Kidney capillary endothelial cell (primary cell): ENCODE results near the gene CCDC188.

ENCODE experiments used
- DNase-seq: peaks from one replicate; pipeline ENCODE4 v3.0.0-alpha.2; 2018; ENCODE audit warnings: low spot score

Gene CCDC188

DNA sequence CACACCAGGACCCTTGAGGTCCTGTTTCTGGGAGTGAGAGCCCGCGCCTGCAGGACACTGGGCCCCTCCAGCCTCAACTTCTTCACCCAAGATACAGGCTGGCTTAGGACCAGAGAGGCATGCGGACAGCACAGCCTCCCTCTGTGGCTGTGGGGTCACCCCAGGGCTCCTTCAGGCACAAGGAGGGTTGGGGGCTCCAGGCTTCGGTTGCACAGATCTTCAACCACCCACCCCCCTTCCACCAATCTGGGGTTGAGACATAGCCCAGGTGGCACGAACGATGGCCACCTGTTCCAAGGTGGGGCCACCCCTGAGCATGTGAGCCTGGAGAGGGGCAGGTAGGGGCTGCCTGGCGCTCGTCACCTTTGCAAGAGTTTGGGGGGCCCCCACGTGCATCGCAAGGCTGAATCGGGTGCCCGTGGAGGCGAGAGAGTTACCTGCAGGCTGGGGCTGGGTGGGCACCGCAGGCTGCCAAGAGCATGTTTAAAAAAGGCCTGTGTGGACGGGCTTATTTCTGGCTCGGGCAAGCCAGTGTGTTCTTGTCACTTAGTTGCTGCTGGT, 18.1 kb downstream of the CCDC188 start:
- DNase-seq: no peak

DNA sequence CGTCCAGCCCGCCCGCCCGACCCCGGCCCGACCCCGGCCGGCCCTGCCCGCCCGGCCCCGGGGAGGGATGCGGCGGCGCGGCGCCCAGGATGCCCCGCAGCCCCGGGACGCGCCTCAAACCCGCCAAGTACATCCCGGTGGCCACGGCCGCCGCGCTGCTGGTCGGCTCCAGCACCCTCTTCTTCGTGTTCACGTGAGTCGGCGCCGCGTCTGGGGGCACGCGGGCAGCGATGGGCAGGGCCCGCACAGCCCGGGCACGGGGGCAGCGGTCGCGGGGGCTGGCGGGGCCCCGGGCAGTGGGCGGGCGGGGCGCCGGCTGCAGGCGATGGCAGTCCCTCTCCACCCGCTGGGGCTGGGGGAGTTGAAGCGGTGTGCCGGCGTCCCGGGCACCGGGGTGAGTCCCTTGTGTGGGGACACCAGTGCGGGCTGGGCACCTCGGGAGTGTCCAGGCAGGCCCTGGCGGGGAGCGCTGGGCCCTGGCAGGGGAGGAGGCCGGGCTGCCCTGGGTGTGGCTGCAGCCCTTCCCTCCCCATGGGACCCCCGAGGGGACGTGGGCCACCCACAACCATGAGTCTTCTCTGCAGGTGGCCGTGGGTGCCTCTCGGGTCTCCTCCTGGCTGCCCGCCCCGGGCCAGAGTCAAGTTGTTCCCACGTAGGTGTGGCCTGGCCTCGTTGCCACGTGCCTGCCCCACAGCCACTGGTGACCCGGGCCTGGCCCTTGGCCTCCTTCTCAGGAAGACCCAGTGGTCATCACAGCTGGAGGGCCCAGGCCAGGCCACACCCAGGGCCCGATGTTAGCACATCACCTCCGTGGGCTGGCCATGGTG, 18.8 kb downstream of the CCDC188 start:
- DNase-seq: no peak

DNA sequence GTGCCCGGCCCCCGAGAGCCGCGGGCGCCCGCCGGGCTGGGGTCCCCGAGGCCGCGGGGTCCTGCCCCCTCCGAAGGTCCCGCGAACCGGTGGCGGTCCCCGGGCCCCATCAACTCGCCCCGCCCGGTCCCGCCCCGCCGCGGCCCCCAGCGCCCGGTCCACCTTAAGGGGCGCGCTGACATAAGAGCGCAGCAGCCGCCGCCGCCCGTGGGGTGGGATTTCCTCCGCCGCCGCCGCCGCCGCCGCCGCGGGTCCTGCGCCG, 19.3 kb downstream of the CCDC188 start, which contains the start of gene ZDHHC8:
Gene ZDHHC8, plus strand, starts transcription at position 208 of the 262 bp plus-strand sequence. CDS start 144 bp downstream, outside the sequence.
- no peak for DNase-seq

DNA sequence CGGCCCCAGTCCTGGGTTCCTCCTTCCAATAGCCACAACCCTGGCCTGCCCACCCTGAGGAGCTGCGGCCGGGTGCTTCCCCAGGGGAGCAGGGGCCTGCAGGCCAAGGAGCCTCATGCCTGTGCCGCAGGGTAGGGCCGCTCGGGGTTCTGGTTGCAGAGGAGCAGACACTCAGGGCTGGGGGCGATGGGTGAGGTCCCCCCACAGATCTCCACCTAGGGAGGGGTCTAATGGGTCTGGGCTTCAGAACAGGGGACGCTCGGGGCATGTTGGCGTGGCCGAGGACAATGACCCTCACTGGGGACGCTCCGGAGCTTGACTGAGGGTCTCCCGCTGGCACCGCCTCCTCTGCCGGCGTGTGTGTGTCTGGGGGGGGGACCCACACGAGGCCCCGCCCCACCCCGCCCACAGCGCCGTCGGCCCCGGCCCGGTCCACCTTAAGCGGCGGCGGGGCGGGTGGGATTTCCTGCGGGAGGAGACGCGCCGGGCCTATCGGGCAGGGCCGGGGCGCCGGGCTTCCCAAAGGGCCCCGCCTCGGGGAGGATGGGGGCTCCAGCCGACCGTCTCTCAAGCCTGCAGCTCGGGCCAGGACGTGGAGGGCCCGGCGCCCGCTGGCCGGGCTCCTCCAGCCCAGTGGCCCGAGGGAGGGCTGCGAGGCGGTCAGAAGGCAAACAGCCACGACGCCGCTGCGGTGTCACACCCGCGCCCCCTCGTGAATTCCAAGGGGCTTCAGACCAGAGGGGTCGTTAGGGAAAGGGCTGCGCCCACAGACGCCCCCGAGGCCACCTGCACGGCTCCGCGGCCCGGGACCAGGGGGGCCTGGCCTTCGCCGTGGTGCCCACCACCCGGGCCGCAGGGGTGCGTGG, 19.9 kb downstream of the CCDC188 start:
- DNase-seq: peak; percentile 55

DNA sequence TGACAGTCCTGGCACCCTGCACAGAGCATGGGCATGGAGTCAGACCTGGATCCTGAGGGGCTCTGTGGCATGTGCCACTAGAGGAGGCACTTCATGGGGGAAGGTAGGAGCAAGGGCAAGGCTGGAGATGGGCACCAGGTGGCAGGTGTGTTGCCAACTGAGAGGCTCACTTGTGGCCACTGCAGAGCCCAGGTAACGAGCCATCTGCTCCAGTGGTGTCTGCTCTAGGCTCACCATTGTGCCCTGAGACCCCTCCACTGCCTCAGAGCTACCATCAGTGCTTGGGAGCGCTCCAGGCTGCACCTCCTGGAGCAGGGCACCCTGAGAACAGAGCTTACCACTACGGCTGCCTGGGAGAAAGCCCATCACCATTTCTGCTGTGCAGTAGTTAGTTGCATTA, 20.5 kb downstream of the CCDC188 start:
- DNase-seq: no peak

DNA sequence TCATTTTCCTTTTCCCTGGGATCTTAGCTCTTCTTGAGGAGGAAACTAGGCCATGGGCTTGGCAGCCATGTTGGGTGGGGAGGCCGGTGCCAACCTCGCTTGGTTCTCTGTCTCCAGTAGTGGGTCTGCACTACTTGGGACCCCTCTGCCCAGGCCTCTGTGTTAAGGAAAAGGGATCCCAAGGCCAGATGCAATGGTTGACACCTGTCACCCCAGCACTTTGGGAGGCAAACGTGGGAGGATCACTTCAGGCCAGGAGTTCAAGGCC, 21.2 kb downstream of the CCDC188 start:
- no peak for DNase-seq

DNA sequence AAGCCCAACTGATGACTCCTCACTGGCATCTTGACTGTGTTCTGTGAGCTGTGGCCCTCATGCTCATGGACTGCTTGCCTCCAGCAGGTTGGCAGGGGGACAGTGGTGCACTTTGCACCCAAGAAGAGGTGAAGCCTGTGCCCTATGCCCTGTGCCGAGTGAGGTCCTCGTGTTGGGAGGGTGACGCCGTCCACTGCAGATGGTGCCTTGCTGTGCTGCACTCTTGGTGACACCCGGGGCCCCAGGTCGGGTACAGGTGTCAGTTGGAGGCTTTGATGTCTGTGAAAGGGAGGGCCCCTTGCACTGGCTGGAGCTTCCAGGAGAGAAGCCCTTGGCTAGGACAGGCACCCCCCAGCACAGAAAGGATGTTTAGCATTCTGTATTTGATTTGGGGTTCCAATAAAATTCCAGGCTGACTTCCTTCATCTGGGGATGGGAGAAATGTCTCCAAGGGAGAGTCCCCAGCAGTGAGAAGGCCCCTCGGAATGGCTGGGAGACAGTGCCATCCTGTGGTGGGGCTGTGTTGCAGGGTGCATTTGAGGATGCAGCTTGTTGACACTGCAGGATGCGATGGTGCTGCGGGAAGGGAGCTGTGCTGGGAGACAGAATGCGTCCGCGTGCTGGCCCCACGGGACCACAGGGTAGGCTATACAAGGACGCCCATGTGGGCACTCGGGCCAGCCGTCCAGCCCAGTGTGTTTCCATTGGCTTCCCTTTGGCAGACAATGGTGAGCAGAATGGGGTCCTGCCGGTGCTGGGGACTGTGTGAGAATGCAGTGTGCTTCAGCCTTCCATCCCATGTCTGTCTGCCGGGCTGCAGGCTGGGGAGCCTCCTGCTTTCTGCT, 21.7 kb downstream of the CCDC188 start:
- peak; percentile 36 for DNase-seq

DNA sequence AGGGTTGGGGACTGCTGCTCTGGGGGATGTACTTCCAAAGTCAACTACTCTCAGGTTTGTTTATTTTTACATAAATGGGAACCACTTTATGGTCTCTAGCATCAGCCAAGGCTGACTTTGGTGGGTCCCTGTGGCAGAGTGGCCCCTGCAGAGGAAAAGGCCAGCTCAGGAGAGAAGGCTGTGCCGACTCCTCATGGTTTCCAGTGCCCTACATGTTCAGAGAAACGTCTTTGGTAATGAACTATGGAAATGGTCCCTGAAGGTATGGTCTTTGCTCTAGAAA, 22.3 kb downstream of the CCDC188 start:
- DNase-seq: no peak

DNA sequence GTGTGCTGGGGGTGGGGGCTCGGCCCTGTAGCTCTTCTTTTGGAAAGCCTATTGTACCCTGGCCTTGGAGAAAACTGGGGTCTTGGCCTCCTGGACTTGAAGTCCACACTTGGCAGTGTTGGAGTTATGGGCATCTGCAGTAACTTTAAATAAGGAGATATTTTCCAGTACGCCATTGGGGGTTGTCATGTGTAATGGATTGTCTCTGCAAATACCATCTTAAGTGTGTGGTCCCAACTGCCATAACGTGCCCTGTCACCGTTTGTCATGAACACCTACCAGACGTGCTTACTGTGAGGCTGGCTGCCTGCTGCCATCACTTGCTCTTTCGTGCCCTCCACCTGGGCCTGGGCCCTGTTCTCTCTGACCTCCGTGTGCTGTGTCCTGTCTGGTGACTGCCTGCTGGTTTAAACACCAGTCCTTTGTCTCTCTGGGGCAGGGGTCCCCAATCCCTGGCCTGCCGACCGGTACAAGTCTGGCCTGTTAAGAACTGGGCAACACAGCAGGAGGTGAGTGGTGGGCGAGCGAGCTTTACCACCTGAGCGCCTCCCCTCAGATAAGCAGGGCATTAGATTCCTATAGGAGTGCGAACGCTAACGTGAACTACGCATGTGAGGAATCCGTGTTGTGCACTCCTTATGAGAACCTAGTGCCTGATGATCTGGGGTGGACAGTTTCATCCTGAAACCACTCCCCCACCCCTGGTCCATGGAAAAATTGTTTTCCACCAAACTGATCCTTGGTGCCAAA, 22.8 kb downstream of the CCDC188 start:
- DNase-seq: no peak

DNA sequence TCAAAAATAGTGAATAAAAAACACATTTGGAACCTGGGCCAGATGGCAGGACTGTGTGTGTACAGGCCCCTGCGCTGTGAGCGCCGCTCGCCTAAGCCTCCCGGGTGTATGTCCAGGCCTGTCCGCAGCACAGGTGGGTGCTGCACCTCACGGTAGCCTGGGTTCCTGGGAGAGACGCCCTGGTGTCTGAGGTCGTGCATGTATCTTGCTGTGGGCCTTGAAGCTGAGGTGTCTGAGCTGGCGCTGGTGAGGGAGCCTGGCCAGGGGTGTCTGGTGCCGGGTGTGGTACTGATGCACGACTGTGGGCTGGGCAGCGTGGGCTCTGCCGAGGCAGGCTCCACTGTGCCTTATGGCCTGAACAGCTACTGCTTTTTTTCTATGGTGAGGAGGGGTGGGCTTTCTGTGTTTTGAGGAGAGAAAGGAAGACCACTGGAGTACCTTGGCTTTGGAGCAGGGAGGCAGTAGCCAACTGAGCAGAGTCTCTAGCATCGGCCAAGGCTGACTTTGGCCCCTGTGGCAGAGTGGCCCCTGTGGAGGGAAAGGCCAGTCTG, 23.5 kb downstream of the CCDC188 start:
- no peak for DNase-seq

DNA sequence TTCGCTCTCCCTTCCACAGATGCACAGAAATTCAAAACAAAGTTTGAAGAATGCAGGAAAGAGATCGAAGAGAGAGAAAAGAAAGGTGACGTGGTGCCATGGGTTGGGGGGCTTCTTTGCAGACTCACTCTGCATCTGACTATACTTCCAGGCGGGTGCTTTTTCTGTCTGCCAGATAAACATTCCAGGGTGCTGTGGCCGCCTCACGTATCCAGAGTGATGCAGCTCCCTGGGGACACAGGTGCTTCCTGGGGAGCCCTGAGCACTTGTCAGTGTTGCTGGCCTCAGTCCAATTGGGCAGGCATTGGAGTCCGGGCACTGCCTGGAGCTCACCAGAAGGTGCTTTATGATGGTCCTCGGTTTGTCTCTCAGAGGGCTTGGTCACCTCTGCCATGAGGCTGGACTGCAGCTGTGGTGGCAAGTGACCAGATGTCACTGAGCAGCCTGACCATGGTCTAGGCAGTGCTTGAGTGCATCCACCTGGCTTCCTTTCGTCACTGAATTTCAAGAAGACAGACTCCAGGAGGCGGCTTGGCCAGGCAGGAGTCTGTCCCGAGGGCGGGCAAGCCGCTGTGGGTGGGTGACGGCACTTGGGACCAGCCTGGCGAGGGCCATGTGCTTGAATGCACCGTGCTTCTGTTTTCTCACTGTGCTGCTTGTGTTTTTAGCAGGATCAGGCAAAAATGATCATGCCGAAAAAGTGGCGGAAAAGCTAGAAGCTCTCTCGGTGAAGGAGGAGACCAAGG, 24.4 kb downstream of the CCDC188 start:
- DNase-seq: no peak

DNA sequence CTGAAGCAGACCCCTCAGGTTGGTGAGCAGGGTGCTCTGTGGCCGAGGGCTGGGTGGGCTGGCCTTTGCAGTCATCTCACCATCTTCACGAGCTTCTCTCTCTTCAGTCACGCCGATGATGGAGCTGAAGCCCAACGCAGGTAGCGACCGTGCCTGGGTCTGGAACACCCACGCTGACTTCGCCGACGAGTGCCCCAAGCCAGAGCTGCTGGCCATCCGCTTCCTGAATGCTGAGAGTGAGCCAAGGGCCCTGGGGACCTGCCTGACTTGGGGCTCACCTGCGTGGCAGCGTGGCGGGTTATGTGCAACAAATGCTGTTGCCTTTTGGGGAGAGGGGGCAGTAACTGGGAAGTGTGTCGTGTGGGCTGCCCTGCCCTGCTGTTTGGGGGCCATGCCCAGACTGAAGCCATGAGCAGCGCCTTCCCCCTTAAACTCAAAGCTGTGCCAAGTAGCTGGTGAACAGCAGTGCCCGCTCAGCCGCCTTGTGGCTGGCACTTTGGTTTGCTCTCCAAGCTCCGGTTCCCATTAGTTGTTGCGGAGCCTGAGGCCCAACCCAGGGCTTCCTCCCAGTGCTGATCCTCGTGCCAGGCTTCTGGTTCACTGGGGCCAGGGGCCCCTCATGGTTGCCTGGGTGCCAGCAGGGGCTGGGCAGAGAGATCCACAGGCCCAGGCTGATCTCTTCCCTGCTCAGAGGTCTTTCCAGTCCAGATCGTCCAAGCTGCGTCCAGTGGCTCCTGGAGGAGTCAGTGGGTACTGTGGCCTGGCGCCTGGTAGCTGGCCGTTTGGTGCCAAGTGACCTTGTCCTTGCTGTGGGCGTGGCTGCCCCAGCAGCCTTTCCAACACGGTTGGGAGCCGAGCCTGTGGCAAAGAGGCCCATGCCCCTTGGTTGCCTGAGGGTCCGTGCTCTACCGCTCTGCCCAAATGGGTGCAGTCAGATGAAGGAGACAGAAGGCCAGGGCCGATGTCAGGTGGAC, 25.4 kb downstream of the CCDC188 start:
- no peak for DNase-seq

DNA sequence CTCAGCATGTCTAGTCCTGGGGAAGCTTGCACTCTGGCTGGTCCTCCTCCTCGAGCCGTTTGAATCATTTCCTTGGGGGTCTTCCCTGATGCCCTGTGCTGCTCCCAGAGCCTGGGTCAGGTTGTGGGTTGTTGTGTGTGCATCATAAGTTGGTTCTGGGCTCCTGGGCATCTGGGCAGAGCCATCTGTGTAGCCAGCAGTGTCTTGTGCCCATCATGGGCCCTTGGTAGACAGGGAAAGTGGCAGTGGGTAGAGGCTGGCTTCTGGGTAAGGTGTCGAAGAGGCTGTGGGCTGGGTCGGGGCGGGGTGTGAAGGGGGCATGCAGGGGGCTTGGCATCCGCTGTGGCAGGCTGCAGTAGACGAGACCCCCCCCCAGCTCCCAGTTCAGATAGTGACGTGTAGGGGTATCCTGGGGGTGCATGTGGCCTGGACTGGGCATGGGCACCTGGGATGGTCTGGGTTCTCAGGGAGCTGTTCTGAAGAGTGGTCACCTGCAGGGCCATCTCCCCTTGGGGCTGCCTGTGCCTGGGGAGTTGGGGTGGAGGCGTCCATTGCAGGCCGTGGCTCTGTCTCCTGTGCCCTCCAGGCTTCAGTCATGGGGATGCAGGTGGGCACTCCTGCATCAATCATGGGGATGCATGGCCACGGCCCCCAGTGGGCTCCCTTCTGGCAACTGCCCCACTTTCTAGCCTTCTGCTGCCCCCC, 26.6 kb downstream of the CCDC188 start:
- no peak for DNase-seq

DNA sequence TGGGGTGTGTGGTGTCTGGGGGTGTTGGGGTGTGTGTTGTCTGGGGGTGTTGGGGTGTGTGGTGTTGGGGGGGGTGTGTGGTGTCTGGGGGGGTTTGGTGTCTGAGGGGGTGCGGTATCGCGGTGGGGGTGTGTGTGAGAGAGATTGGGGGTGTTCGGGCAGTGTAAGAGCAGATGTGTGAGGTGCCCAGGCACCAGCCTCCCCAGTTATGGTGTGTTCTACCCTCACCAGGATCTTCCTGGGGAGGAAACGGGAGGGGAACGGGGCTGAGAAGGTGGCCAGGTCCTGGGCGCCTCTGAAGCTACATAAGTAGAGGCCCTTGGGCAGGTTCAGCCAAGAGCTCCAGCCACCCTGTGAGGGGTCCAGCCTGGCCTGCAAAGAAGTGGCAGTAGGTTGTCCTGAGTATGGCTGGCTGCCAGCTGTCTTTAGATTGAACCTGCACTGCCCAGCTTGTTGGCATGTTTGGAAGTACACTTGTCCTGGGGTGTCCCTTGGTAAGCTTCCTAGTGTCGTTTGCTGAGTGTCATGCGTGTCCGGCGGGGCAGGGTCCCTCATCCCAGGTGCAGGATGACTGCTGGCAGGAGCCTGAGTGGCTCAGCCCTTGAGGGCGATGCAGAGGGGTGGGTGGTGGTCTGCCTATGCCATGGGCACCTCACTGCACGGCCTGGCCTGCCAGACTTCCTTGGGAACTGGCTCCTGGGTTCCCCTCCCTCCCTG, 27.3 kb downstream of the CCDC188 start:
- DNase-seq: no peak

DNA sequence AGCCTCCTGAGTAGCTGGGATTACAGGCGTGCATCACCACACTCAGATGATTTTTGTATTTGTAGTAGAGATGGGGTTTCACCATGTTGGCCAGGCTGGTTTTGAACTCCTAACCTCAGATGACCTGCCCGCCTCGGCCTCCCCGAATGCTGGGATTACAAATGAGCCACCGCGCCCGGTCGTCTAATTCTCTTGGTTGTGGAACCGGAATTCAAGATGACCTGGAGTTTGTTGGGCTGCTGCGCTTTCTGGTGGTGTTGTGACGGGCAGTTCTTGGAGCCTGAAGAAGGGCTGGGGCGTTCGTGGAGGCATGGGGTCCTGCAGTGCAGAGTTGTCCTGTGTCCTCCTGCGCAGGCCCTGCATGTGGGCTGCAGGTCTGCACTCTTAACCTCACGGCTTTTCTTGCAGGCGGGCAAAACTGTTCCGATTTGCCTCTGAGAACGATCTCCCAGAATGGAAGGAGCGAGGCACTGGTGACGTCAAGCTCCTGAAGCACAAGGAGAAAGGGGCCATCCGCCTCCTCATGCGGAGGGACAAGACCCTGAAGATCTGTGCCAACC, 28.9 kb downstream of the CCDC188 start:
- DNase-seq: no peak

DNA sequence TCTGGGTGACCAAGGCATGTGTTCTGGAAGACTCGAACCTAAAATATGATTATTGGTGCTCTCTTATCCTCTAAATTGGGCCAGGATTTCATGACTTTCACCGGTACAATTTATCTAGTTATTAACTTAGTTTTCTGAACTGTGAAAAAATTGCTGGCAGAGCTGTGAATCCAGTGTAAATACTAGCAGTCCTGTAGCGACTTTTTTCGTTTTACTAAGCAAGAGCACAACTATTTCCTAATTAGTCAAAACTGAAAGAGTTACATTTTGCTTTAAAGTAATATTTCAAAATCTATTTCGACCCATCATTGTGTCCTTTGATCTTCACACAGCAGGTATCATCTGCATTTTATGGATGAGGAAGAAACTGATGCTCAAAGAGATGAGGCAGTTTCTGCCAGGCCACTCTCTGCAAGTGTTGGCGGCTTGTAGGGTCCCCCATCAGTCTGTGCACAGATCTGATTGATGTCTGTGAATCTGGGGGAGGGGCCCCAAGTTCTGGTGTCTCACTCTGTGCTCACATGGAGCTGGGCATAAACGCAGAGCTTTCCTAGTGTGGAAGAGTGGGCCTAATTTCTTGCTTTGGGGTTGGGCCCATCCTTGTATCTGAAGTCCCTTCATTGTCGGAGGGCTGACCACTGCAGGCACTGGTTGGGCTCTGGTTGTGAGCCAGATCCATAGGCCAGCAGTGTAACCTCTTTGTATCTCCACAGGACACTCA, 32.4 kb downstream of the CCDC188 start:
- DNase-seq: no peak

DNA sequence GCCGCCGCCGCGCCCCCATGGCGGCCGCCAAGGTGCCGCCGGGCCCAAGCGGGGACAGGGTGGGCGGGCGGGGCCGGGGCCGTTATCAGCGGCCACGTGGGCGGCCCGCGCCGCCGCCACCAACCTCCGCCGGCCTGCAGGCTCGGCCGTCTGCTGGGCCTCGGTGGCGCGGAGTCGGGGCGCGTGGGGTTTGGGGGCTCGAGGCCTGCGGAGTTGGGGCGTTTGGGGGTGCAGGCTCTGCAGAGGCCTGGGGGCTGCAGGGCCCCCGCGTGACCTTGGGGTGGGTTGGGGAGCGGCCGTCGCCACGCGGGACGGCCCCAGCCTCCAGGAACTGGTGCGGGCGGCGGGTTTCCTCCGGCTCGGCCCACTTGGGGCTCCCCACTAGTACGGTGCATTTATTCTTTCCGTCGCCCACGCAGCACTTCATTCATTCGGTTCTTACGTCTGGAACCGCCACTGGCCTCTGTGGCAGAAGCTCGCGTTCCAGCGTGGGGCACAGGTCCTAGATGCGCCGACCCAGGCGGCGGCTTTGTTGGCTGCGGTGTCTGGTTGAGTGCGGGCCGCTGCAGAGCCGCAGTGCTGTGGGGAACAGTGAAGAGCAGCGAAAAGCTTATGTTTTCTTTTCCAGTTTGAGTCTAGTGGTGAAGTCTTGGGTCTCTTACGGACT, 33.1 kb downstream of the CCDC188 start:
- DNase-seq: no peak
